GM23248 (cell line): Measurements from ENCODE around the gene RBMS1. TPM values are rescaled to one million over a fixed set of nuclear protein-coding genes. Genes with fewer than 3 reads are reported as not detected.

ENCODE experiments used
- DNase-seq: peaks from one replicate; pipeline ENCODE4 v3.0.0-alpha.2; 2015
- H2AFZ ChIP-seq: fragments of 200-600 bp; sonication (generic); 2 replicates; pipeline ENCODE4 v1.6.1; 2016; ENCODE audit warnings: antibody characterized with exemption
- H3F3A ChIP-seq: fragments of 200-600 bp; sonication (generic); 2 replicates; pipeline ENCODE4 v1.6.1; 2016; ENCODE audit warnings: mild to moderate bottlenecking, antibody characterized with exemption, mixed run types; ENCODE audit not compliant: insufficient read depth
- H3K27ac ChIP-seq: fragments of 200-600 bp; sonication (generic); 2 replicates; pipeline ENCODE4 v1.5.1; 2016; ENCODE audit warnings: mild to moderate bottlenecking
- H3K27me3 ChIP-seq: fragments of 200-600 bp; sonication (generic); replicated peaks from 2 replicates; pipeline ENCODE4 v1.6.1; 2016; ENCODE audit warnings: mild to moderate bottlenecking; ENCODE audit not compliant: insufficient read depth
- H3K36me3 ChIP-seq: fragments of 200-600 bp; sonication (generic); 2 replicates; pipeline ENCODE4 v1.6.1; 2016; ENCODE audit warnings: low read depth, mild to moderate bottlenecking
- H3K4me1 ChIP-seq: fragments of 200-600 bp; sonication (generic); 2 replicates; pipeline ENCODE4 v1.6.1; 2016; ENCODE audit warnings: mild to moderate bottlenecking; ENCODE audit not compliant: insufficient read depth
- H3K4me2 ChIP-seq: fragments of 200-600 bp; sonication (generic); one replicate; pipeline ENCODE4 v1.6.1; 2016; ENCODE audit warnings: mild to moderate bottlenecking; ENCODE audit not compliant: unreplicated experiment
- H3K4me3 ChIP-seq: fragments of 200-600 bp; sonication (generic); 2 replicates; pipeline ENCODE4 v1.5.1; 2016; ENCODE audit warnings: mild to moderate bottlenecking
- H3K79me2 ChIP-seq: fragments of 200-600 bp; sonication (generic); 2 replicates; pipeline ENCODE4 v1.6.1; 2016; ENCODE audit warnings: mild to moderate bottlenecking; ENCODE audit not compliant: insufficient read depth
- H3K9ac ChIP-seq: fragments of 200-600 bp; sonication (generic); 2 replicates; pipeline ENCODE4 v1.6.1; 2016; ENCODE audit warnings: mild to moderate bottlenecking
- H3K9me2 ChIP-seq: fragments of 200-600 bp; sonication (generic); 2 replicates; pipeline ENCODE4 v1.6.1; 2016; ENCODE audit warnings: mixed run types, mild to moderate bottlenecking, moderate library complexity; ENCODE audit not compliant: insufficient read depth
- H3K9me3 ChIP-seq: fragments of 200-600 bp; sonication (generic); one replicate; pipeline ENCODE4 v1.6.1; 2017; ENCODE audit warnings: low read depth
- H4K20me1 ChIP-seq: fragments of 200-600 bp; sonication (generic); 2 replicates; pipeline ENCODE4 v1.6.0; 2016; ENCODE audit not compliant: insufficient read depth
- EZH2 ChIP-seq: fragments of 200-600 bp; sonication (generic); IDR thresholded peaks from 2 replicates; pipeline ENCODE4 v1.6.1; 2018; ENCODE audit warnings: antibody characterized with exemption, mild to moderate bottlenecking; ENCODE audit not compliant: insufficient read depth, poor library complexity, severe bottlenecking
- EZH2phosphoT487 ChIP-seq: fragments of 200-600 bp; sonication (generic); IDR thresholded peaks from 2 replicates; pipeline ENCODE4 v1.6.1; 2018; ENCODE audit warnings: antibody characterized with exemption, moderate library complexity, mild to moderate bottlenecking, low read depth; ENCODE audit not compliant: insufficient read depth
- WGBS, 2 experiments: methylation state at CpG; one replicate each; pipeline ENCODE4 v1.1.6; 2015 to 2017; ENCODE audit warnings: low lambda C conversion rate in 2 of 2, low coverage in 1 of 2; ENCODE audit errors: missing lambda C conversion rate in 2 of 2; 5-methylcytosine and 5-hydroxymethylcytosine counted together
- in situ Hi-C: fragments of 300-500 bp; cut with MboI; formaldehyde crosslinking; loops from 2 replicates; pipeline ENCODE4 v1.15.0; 2020
- polyA plus RNA-seq: library from polyadenylated mRNA; unstranded; fragments of >200 nt; fragmentation: Nextera tagmentation; extraction: Ambion mirVana; gene quantifications from 2 replicates; pipeline ENCODE4 v1.2.1, GENCODE V29; 2016
- total RNA-seq: library from RNA; depleted of rRNA; stranded (reverse); fragments of >200 nt; shearing (Covaris generic); gene quantifications from 2 replicates; pipeline ENCODE4 v1.2.3, GENCODE V29; 2014

RBMS1 gene
- total and polyA plus RNA-seq, 2 experiments from 2014 or later = 72.3 to 91.7 TPM

GRCh38 chr2:160324161-160324800 lies 169.3 kb downstream of the RBMS1 start:
- 0 out of 2 replicates have a peak overlapping the region, but pooled peaks have one; percentile 11 for H3K27ac ChIP-seq

GRCh38 chr2:160322320-160322719 lies 171.3 kb downstream of the RBMS1 start:
- no peaks in the 10 kb centered on the region for H3K27me3 ChIP-seq
- H3K9ac ChIP-seq = no peak overlapping the region
- no peak overlapping the region for H3K27ac ChIP-seq
- peaks cover 68% of the 10 kb centered on the region for H3K4me1 ChIP-seq
- no peak for DNase-seq
- H3K4me3 ChIP-seq = no peak overlapping the region
- no peak overlapping the region for H3K4me2 ChIP-seq
- no peak overlapping the region for H2AFZ ChIP-seq
- no peaks in the 10 kb centered on the region for H3K9me2 ChIP-seq
- H3F3A ChIP-seq = peaks cover 58% of the 10 kb centered on the region
- H3K79me2 ChIP-seq = peaks cover 100% of the 10 kb centered on the region
- 54 to 58% methylated on average over 3 of the region's 3 CpGs for WGBS, 2 experiments
- H3K36me3 ChIP-seq = peaks cover 4% of the 10 kb centered on the region; the same call in 1 of the 2 replicates
- TF ChIP-seq EZH2 (no peak), EZH2phosphoT487 (no peak)
- in situ Hi-C loops = no loop called here
- H4K20me1 ChIP-seq = peaks cover 18% of the 10 kb centered on the region; the same call in 1 of the 2 replicates
- H3K9me3 ChIP-seq = no peaks in the 10 kb centered on the region

More at GRCh38 chr2:160324161-160324800, 169.3 kb downstream of the RBMS1 start:
- H3K79me2 ChIP-seq = peaks cover 100% of the 10 kb centered on the region
- no peak overlapping the region for H3K4me3 ChIP-seq
- DNase-seq = peak; percentile 67
- H3K36me3 ChIP-seq = 0 out of 2 replicates have a peak, but pooled peaks cover 4% of the 10 kb centered on the region
- in situ Hi-C loops = no loop called here
- H3K4me2 ChIP-seq = no peak overlapping the region
- H3K9me2 ChIP-seq = no peaks in the 10 kb centered on the region
- H3K4me1 ChIP-seq = peaks cover 64% of the 10 kb centered on the region
- WGBS, 2 experiments = 77 to 81% methylated on average over 12 of the region's 12 CpGs
- H2AFZ ChIP-seq = no peak overlapping the region
- H3K27me3 ChIP-seq = no peaks in the 10 kb centered on the region
- H4K20me1 ChIP-seq = peaks cover 15% of the 10 kb centered on the region; the same call in 1 of the 2 replicates
- H3K9ac ChIP-seq = no peak overlapping the region
- no peaks in the 10 kb centered on the region for H3K9me3 ChIP-seq
- no peak for TF ChIP-seq EZH2phosphoT487
- TF ChIP-seq EZH2 = no peak
- H3F3A ChIP-seq = peaks cover 71% of the 10 kb centered on the region

GRCh38 chr2:160321006-160321405 lies 172.6 kb downstream of the RBMS1 start:
- H4K20me1 ChIP-seq = peaks cover 18% of the 10 kb centered on the region; the same call in 1 of the 2 replicates
- H3K4me1 ChIP-seq = peaks cover 73% of the 10 kb centered on the region
- H3K4me2 ChIP-seq = no peak overlapping the region
- TF ChIP-seq EZH2phosphoT487 = no peak
- TF ChIP-seq EZH2 = no peak
- WGBS, 2 experiments = 58 to 64% methylated on average over 2 of the region's 2 CpGs
- H3K79me2 ChIP-seq = peaks cover 100% of the 10 kb centered on the region
- in situ Hi-C loops = no loop called here
- peaks cover 10% of the 10 kb centered on the region; the same call in 1 of the 2 replicates for H3K36me3 ChIP-seq
- H3F3A ChIP-seq = peaks cover 67% of the 10 kb centered on the region
- no peak for DNase-seq
- H2AFZ ChIP-seq = no peak overlapping the region
- H3K9me2 ChIP-seq = no peaks in the 10 kb centered on the region
- 0 out of 2 replicates have a peak overlapping the region, but pooled peaks have one; percentile 9 for H3K27ac ChIP-seq
- no peaks in the 10 kb centered on the region for H3K9me3 ChIP-seq
- H3K4me3 ChIP-seq = no peak overlapping the region
- H3K27me3 ChIP-seq = no peaks in the 10 kb centered on the region
- no peak overlapping the region for H3K9ac ChIP-seq

GRCh38 chr2:160319700-160320099 lies 173.9 kb downstream of the RBMS1 start:
- in situ Hi-C loops = no loop called here
- peaks cover 13% of the 10 kb centered on the region; the same call in 1 of the 2 replicates for H3K36me3 ChIP-seq

More at GRCh38 chr2:160319700-160320099, 173.9 kb downstream of the RBMS1 start:
- Histone ChIP-seq H3K9me3 (no peaks in the 10 kb centered on the region), H3K4me3 (no peak overlapping the region), H4K20me1 (peaks cover 18% of the 10 kb centered on the region; the same call in 1 of the 2 replicates), H2AFZ (no peak overlapping the region), H3K27ac (no peak overlapping the region), H3K4me1 (peaks cover 75% of the 10 kb centered on the region), H3K4me2 (no peak overlapping the region), H3K79me2 (peaks cover 100% of the 10 kb centered on the region), H3K27me3 (no peaks in the 10 kb centered on the region), H3F3A (peaks cover 66% of the 10 kb centered on the region), H3K9me2 (no peaks in the 10 kb centered on the region), H3K9ac (no peak overlapping the region)
- TF ChIP-seq EZH2phosphoT487 (no peak), EZH2 (no peak)
- DNase-seq = no peak
